OCI-LY7 (cell line): ENCODE measurements around the gene CPPED1. TPM values are rescaled to one million over a fixed set of nuclear protein-coding genes. Genes with fewer than 3 reads are reported as not detected.
A peak's percentile ranks its signal among the peaks of the same experiment; 100 is the strongest.
"Not testable (repeated sequence)": the region's sequence is repeated elsewhere in the genome, so short reads cannot be mapped to it uniquely, and the experiment has no call there.

ENCODE experiments used
- BruUV-seq: library from RNA; stranded (reverse); fragments of 400-500 nt; replicated peaks from 2 replicates; lab custom pipeline; 2021; lab: Mats Ljungman, UMichigan
- CTCF ChIA-PET: fragments of 300-600 bp; sonication (Branson Sonifier 250); formaldehyde crosslinking; loops from one replicate; lab custom pipeline; 2022; ENCODE audit warnings: antibody characterized with exemption; ENCODE audit not compliant: unreplicated experiment; lab: Charles Lee
- POLR2A ChIA-PET: fragments of 300-600 bp; sonication (Branson Sonifier 250); formaldehyde crosslinking; loops from one replicate; lab custom pipeline; 2022; ENCODE audit warnings: antibody characterized with exemption; lab: Charles Lee
- DNase-seq: peaks from one replicate; pipeline ENCODE4 v3.0.0-alpha.2; 2015; ENCODE audit warnings: low spot score
- H2AFZ ChIP-seq: fragments of 200-600 bp; sonication (generic), shearing (Covaris generic); 2 replicates; pipeline ENCODE4 v1.6.1; 2014; ENCODE audit warnings: mild to moderate bottlenecking, antibody characterized with exemption, low read length, moderate library complexity
- H3K27ac ChIP-seq: fragments of 200-600 bp; sonication (generic); 2 replicates; pipeline ENCODE4 v1.5.1; 2014; ENCODE audit warnings: mixed run types, low read depth, mild to moderate bottlenecking, moderate library complexity, low read length, inconsistent platforms; ENCODE audit not compliant: poor library complexity, severe bottlenecking
- H3K36me3 ChIP-seq: fragments of 200-600 bp; sonication (generic); 2 replicates; pipeline ENCODE4 v1.6.1; 2014; ENCODE audit warnings: mild to moderate bottlenecking, antibody characterized with exemption, low read length, moderate library complexity, mixed read lengths; ENCODE audit not compliant: insufficient read depth
- H3K4me1 ChIP-seq: fragments of 200-600 bp; sonication (generic); 2 replicates; pipeline ENCODE4 v1.5.1; 2014; ENCODE audit warnings: mild to moderate bottlenecking, low read length; ENCODE audit not compliant: insufficient read depth, poor library complexity, severe bottlenecking
- H3K4me2 ChIP-seq: fragments of 200-600 bp; sonication (generic); 2 replicates; pipeline ENCODE4 v1.6.1; 2014; ENCODE audit warnings: mild to moderate bottlenecking, low read length
- H3K4me3 ChIP-seq: fragments of 200-600 bp; sonication (generic); 2 replicates; pipeline ENCODE4 v1.5.1; 2014; ENCODE audit warnings: mild to moderate bottlenecking, low read depth, low read length; ENCODE audit not compliant: poor library complexity, severe bottlenecking
- H3K79me2 ChIP-seq: fragments of 200-600 bp; sonication (generic); 2 replicates; pipeline ENCODE4 v1.6.1; 2016; ENCODE audit warnings: low read depth, mild to moderate bottlenecking, low read length, moderate library complexity, mixed read lengths; ENCODE audit not compliant: insufficient read depth
- H3K9me2 ChIP-seq: fragments of 200-600 bp; sonication (generic); 2 replicates; pipeline ENCODE4 v1.6.1; 2016; ENCODE audit warnings: mild to moderate bottlenecking, low read length, mixed read lengths; ENCODE audit not compliant: insufficient read depth
- H3K9me3 ChIP-seq: fragments of 200-600 bp; sonication (generic); 2 replicates; pipeline ENCODE4 v1.6.1; 2014; ENCODE audit warnings: mild to moderate bottlenecking, mixed run types, low read length, mixed read lengths
- H4K20me1 ChIP-seq: fragments of 200-600 bp; sonication (generic); 2 replicates; pipeline ENCODE4 v1.6.1; 2014; ENCODE audit warnings: mild to moderate bottlenecking, antibody characterized with exemption, low read length, moderate library complexity, mixed read lengths; ENCODE audit not compliant: insufficient read depth
- EZH2phosphoT487 ChIP-seq: fragments of 200-600 bp; sonication (generic); IDR thresholded peaks from 2 replicates; pipeline ENCODE4 v1.6.1; 2018; ENCODE audit warnings: low read depth, borderline replicate concordance, mild to moderate bottlenecking, mixed run types, antibody characterized with exemption, low read length, moderate library complexity, mixed read lengths
- intact Hi-C: fragments of 100-400 bp; cut with micrococcal nuclease; formaldehyde crosslinking; loops from one replicate; pipeline ENCODE4 v1.10.0; 2022; ENCODE audit not compliant: unreplicated experiment
- total RNA-seq, 2 experiments: library from RNA; depleted of rRNA in 1 of 2; stranded (reverse); fragments of >200 nt in 1 of 2; shearing (Covaris generic) in 1 of 2; gene quantifications; 2 replicates each; pipeline ENCODE4 v1.2.3, GENCODE V29; 2014 to 2022
- TF ChIP-seq, protein P1 (sequence below): fragments of 200-600 bp; sonication (generic); conservative IDR thresholded peaks from 2 replicates; pipeline ENCODE4 v1.5.1; 2014; ENCODE audit warnings: mild to moderate bottlenecking, antibody characterized with exemption, low read length, moderate library complexity, mixed read lengths

CPPED1 gene
- total RNA-seq, 2 experiments from 2014 or later: 8.6 to 14.2 TPM

DNA sequence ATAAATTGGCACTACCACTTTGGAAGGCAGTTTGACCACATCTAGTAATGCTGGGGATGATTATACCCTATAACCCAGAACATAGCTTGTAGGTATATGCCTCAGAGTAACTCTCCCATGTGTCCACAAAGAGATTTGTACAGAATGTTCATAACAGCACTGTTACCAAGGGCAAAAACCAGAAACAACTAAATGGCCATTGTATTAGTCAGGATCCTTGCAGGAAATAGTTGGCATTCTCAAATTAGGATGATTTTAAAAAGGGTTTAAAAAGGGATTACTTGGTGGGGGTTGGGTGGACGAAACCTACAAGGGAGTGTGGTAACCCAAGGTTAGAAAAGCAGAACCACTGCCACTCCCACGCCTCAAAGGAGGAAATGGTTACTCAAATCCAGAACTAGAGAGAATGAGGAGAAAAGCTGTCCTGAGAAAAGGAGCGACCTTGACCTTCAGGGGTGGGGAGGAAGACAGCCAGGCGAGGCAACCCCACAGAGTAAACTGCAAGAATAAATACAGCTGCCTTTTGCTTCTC lies 2.1 kb downstream of the CPPED1 start:
- Histone ChIP-seq H3K36me3 (no peaks in the 10 kb centered on the region), H3K27ac (no peak overlapping the region), H2AFZ (no peak overlapping the region), H3K4me2 (peak overlapping the region; percentile 90), H3K4me1 (peaks cover 26% of the 10 kb centered on the region), H3K9me2 (no peaks in the 10 kb centered on the region), H4K20me1 (no peaks in the 10 kb centered on the region), H3K4me3 (peak overlapping the region; percentile 86), H3K9me3 (no peaks in the 10 kb centered on the region), H3K79me2 (peaks cover 32% of the 10 kb centered on the region; the same call in 1 of the 2 replicates)
- CTCF ChIA-PET: interaction anchor here (0.6 kb wide), 1 partner anchor 16 kb away, joined by 3 read pairs; no protein-coding TSS in a partner anchor
- POLR2A ChIA-PET: interaction anchor here (0.6 to 1.0 kb wide), 3 partner anchors 16 to 874 kb away, joined by 3 to 12 read pairs (median 4); no protein-coding TSS in a partner anchor
- intact Hi-C loops: loop anchor here (2.0 to 5.0 kb wide), 5 partner anchors 225 to 1919 kb away; no protein-coding TSS in a partner anchor
- TF ChIP-seq, protein P1, sequence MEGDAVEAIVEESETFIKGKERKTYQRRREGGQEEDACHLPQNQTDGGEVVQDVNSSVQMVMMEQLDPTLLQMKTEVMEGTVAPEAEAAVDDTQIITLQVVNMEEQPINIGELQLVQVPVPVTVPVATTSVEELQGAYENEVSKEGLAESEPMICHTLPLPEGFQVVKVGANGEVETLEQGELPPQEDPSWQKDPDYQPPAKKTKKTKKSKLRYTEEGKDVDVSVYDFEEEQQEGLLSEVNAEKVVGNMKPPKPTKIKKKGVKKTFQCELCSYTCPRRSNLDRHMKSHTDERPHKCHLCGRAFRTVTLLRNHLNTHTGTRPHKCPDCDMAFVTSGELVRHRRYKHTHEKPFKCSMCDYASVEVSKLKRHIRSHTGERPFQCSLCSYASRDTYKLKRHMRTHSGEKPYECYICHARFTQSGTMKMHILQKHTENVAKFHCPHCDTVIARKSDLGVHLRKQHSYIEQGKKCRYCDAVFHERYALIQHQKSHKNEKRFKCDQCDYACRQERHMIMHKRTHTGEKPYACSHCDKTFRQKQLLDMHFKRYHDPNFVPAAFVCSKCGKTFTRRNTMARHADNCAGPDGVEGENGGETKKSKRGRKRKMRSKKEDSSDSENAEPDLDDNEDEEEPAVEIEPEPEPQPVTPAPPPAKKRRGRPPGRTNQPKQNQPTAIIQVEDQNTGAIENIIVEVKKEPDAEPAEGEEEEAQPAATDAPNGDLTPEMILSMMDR: no peak
- no peak for TF ChIP-seq EZH2phosphoT487
- peak; percentile 14 for DNase-seq
- BruUV-seq: no TSS peak

DNA sequence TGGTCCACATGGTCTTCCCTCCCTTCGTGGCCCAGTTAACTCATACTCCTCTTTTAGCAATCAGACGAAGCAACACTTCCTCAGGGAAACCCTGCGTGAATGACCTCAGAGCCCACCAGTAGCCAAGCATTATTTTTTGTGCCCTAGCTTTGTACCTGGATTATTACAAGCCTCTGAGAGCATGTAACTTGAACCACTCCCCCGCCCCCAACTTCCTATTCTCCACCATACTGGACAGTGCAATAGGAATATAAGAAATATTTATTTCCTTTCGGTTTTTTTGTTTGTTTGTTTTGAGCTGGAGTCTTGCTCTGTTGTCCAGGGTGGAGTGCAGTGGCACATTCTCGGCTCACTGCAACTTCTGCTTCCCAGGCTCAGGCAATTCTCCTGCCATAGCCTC lies 2.9 kb downstream of the CPPED1 start:
- POLR2A ChIA-PET: interaction anchor here (0.6 to 1.0 kb wide), 3 partner anchors 14 to 874 kb away, joined by 3 to 4 read pairs (median 3); no protein-coding TSS in a partner anchor
- no peak overlapping the region for H3K4me3 ChIP-seq
- no peak overlapping the region for H3K27ac ChIP-seq
- no peak for TF ChIP-seq EZH2phosphoT487
- TF ChIP-seq, protein P1: no peak
- H2AFZ ChIP-seq: no peak overlapping the region
- CTCF ChIA-PET: interaction anchor here (0.6 kb wide), 1 partner anchor 64 kb away, joined by 5 read pairs; no protein-coding TSS in a partner anchor
- no peak for DNase-seq
- H3K4me1 ChIP-seq: peaks cover 26% of the 10 kb centered on the region
- H3K79me2 ChIP-seq: peaks cover 32% of the 10 kb centered on the region; the same call in 1 of the 2 replicates
- no peaks in the 10 kb centered on the region for H3K9me3 ChIP-seq
- no TSS peak for BruUV-seq
- H4K20me1 ChIP-seq: no peaks in the 10 kb centered on the region
- no peak overlapping the region for H3K4me2 ChIP-seq
- intact Hi-C loops: loop anchor here (5.0 kb wide), 4 partner anchors 249 to 1919 kb away; no protein-coding TSS in a partner anchor
- H3K36me3 ChIP-seq: no peaks in the 10 kb centered on the region
- H3K9me2 ChIP-seq: no peaks in the 10 kb centered on the region

DNA sequence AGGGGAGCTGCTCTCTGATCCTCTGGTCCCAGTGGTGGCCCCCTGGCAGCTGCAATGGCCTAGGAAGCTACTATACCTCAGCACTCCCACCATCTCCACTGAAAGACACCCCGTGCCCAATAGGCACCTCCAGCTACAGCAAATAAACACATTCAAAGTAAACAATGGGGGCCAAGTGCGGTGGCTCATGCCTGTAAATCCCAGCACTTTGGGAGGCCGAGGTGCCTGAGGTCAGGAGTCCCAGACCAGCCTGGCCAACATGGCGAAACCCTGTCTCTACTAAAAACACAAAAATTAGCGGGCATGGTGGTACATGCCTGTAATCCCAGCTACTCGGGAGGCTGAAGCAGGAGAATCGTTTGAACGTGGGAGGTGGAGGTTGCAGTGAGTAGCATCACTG lies 3.7 kb downstream of the CPPED1 start:
- H3K36me3 ChIP-seq, H2AFZ ChIP-seq, H3K4me3 ChIP-seq, BruUV-seq, H3K9me3 ChIP-seq, CTCF ChIA-PET, H3K27ac ChIP-seq, H4K20me1 ChIP-seq, H3K9me2 ChIP-seq, DNase-seq, H3K4me2 ChIP-seq, POLR2A ChIA-PET: not testable (repeated sequence)
- intact Hi-C loops: loop anchor here (5.0 kb wide), 4 partner anchors 248 to 1918 kb away; no protein-coding TSS in a partner anchor
- peaks cover 26% of the 10 kb centered on the region for H3K4me1 ChIP-seq
- peaks cover 32% of the 10 kb centered on the region; the same call in 1 of the 2 replicates for H3K79me2 ChIP-seq
